Smooth muscle cell (in vitro differentiated cells): ENCODE measurements around the gene SPRR2A. TPM values are rescaled to one million over a fixed set of nuclear protein-coding genes. Genes with fewer than 3 reads are reported as not detected.

Experiments used
- DNase-seq: peaks from one replicate; lab custom pipeline; 2025; ENCODE audit not compliant: unreplicated experiment; lab: John Stamatoyannopoulos, UW
- H2AFZ ChIP-seq: fragments of 200-600 bp; sonication (generic); 2 replicates; pipeline ENCODE4 v1.6.0; 2016; ENCODE audit warnings: antibody characterized with exemption, low read depth, mild to moderate bottlenecking
- H3F3A ChIP-seq: fragments of 200-600 bp; sonication (generic); 2 replicates; pipeline ENCODE4 v1.6.0; 2017; ENCODE audit warnings: antibody characterized with exemption, low read depth
- H3K27ac ChIP-seq: fragments of 200-600 bp; sonication (generic); 2 replicates; pipeline ENCODE4 v1.5.1; 2016; ENCODE audit warnings: low read depth, mild to moderate bottlenecking
- H3K27me3 ChIP-seq: fragments of 200-600 bp; sonication (generic); 2 replicates; pipeline ENCODE4 v1.6.1; 2016; ENCODE audit warnings: low read depth, mild to moderate bottlenecking
- H3K36me3 ChIP-seq: fragments of 200-600 bp; sonication (generic); 2 replicates; pipeline ENCODE4 v1.5.1; 2016; ENCODE audit warnings: low read depth
- H3K4me1 ChIP-seq: fragments of 200-600 bp; sonication (generic); 2 replicates; pipeline ENCODE4 v1.5.1; 2016; ENCODE audit warnings: low read depth
- H3K4me2 ChIP-seq: fragments of 200-600 bp; sonication (generic); 2 replicates; pipeline ENCODE4 v1.6.0; 2016; ENCODE audit warnings: mild to moderate bottlenecking
- H3K4me3 ChIP-seq: fragments of 200-600 bp; sonication (generic); 2 replicates; pipeline ENCODE4 v1.5.1; 2016; ENCODE audit warnings: mild to moderate bottlenecking
- H3K79me2 ChIP-seq: fragments of 200-600 bp; sonication (generic); 2 replicates; pipeline ENCODE4 v1.6.0; 2016; ENCODE audit warnings: low read depth, mild to moderate bottlenecking
- H3K9ac ChIP-seq: fragments of 200-600 bp; sonication (generic); 2 replicates; pipeline ENCODE4 v1.6.0; 2016; ENCODE audit warnings: low read depth
- H3K9me3 ChIP-seq: fragments of 200-600 bp; sonication (generic); replicated peaks from 2 replicates; pipeline ENCODE4 v1.5.1; 2016; ENCODE audit warnings: low read depth
- H4K20me1 ChIP-seq: fragments of 200-600 bp; sonication (generic); 2 replicates; pipeline ENCODE4 v1.6.0; 2016; ENCODE audit warnings: low read depth
- WGBS: methylation state at CpG from one replicate; pipeline ENCODE4 v1.1.7; 2016; ENCODE audit warnings: low lambda C conversion rate; 5-methylcytosine and 5-hydroxymethylcytosine counted together
- polyA plus RNA-seq: library from polyadenylated mRNA; unstranded; fragments of >200 nt; fragmentation: Nextera tagmentation; extraction: Ambion mirVana; gene quantifications from 2 replicates; pipeline ENCODE4 v1.2.1, GENCODE V29; 2016
- total RNA-seq: library from RNA; depleted of rRNA; stranded (reverse); fragments of >200 nt; gene quantifications from 2 replicates; pipeline ENCODE4 v1.2.3, GENCODE V29; 2014
- TF ChIP-seq, protein P1 (sequence below): fragments of 200-600 bp; sonication (generic); IDR thresholded peaks from 2 replicates; pipeline ENCODE4 v1.5.1; 2017; ENCODE audit warnings: borderline replicate concordance, mild to moderate bottlenecking, antibody characterized with exemption; ENCODE audit not compliant: insufficient read depth, poor library complexity, severe bottlenecking

Gene SPRR2A
- total and polyA plus RNA-seq, 2 experiments from 2014 or later, result 1.5 TPM; not detected in 1

DNA sequence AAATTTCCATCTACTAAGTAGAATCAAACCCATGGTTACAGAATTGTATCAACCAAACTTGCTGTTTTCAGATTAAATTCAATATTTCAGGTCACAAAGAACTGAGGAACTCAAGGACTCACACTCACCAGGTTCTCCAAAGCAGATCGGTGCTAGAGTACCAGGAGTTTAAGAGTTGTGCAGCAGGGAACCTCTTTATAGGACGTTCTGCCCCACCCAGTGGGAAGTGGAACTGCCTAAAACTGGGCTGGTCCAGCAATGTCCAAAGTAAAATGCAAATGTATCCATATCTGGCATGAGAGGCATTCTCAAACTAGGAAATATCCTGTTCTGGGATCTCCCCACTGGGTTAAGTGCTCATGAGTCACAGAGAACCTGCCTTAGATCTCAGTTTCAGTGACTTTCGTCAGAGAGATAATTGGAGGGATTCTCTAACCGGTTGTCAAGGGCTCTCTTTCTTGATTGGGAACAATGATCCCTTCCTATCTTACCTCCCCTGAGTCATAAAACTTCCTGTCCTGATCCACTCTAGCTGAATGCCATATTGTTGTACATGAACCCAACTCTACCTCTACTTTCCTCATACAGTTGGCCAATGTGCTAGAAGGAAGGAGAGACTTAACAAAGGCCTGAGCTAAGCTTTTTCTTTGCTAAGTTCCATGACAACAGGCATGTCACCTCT lies 16.2 kb downstream of the SPRR2A start, which contains the start of gene SPRR2D:
TSS of gene SPRR2D (minus strand) at position 171 of the 682 bp plus-strand sequence. CDS start 774 bp downstream, outside the sequence.
- no peak within 1 kb of the TSS for H2AFZ ChIP-seq

GRCh38 chr1:153035211-153035610 lies 22.1 kb downstream of the SPRR2A start:
- H3K27ac ChIP-seq, result no peak overlapping the region
- no peaks in the 10 kb centered on the region for H3K79me2 ChIP-seq
- no peak overlapping the region for H3K9ac ChIP-seq
- peaks cover 8% of the 10 kb centered on the region for H3K9me3 ChIP-seq
- H3K4me2 ChIP-seq, result no peak overlapping the region
- H3K4me3 ChIP-seq, result no peak overlapping the region
- 74% methylated on average over 1 of the region's 1 CpG for WGBS
- no peaks in the 10 kb centered on the region for H3K36me3 ChIP-seq
- DNase-seq, result no peak
- H3F3A ChIP-seq, result no peaks in the 10 kb centered on the region
- TF ChIP-seq, protein P1, sequence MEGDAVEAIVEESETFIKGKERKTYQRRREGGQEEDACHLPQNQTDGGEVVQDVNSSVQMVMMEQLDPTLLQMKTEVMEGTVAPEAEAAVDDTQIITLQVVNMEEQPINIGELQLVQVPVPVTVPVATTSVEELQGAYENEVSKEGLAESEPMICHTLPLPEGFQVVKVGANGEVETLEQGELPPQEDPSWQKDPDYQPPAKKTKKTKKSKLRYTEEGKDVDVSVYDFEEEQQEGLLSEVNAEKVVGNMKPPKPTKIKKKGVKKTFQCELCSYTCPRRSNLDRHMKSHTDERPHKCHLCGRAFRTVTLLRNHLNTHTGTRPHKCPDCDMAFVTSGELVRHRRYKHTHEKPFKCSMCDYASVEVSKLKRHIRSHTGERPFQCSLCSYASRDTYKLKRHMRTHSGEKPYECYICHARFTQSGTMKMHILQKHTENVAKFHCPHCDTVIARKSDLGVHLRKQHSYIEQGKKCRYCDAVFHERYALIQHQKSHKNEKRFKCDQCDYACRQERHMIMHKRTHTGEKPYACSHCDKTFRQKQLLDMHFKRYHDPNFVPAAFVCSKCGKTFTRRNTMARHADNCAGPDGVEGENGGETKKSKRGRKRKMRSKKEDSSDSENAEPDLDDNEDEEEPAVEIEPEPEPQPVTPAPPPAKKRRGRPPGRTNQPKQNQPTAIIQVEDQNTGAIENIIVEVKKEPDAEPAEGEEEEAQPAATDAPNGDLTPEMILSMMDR, result no peak
- no peaks in the 10 kb centered on the region for H3K4me1 ChIP-seq
- H2AFZ ChIP-seq, result no peak overlapping the region
- H4K20me1 ChIP-seq, result no peaks in the 10 kb centered on the region
- H3K27me3 ChIP-seq, result no peaks in the 10 kb centered on the region

More for the DNA sequence above, 16.2 kb downstream of the SPRR2A start, which contains the start of gene SPRR2D:
- Histone ChIP-seq H3K4me3 (no peak within 1 kb of the TSS), H3K36me3 (no peaks in the 10 kb centered on the region), H4K20me1 (no peaks in the 10 kb centered on the region), H3K4me1 (no peaks in the 10 kb centered on the region), H3K27me3 (no peaks in the 10 kb centered on the region), H3K4me2 (no peak within 1 kb of the TSS), H3K27ac (no peak within 1 kb of the TSS), H3K9me3 (peaks cover 11% of the 10 kb centered on the region), H3F3A (no peaks in the 10 kb centered on the region), H3K79me2 (no peaks in the 10 kb centered on the region), H3K9ac (no peak within 1 kb of the TSS)
- 57% methylated on average over 4 of the region's 4 CpGs for WGBS
- TF ChIP-seq, protein P1, result no peak
- no peak for DNase-seq

GRCh38 chr1:153032677-153033308 lies 24.5 kb downstream of the SPRR2A start:
- H3K36me3 ChIP-seq, result no peaks in the 10 kb centered on the region
- no peak overlapping the region for H3K27ac ChIP-seq
- H3K9ac ChIP-seq, result no peak overlapping the region
- H3K79me2 ChIP-seq, result no peaks in the 10 kb centered on the region
- no peak overlapping the region for H2AFZ ChIP-seq
- no peak overlapping the region for H3K4me3 ChIP-seq
- 53% methylated on average over 3 of the region's 3 CpGs for WGBS
- TF ChIP-seq, protein P1, result no peak
- no peaks in the 10 kb centered on the region for H3K27me3 ChIP-seq
- H3K4me2 ChIP-seq, result no peak overlapping the region
- no peaks in the 10 kb centered on the region for H3K4me1 ChIP-seq
- H3K9me3 ChIP-seq, result peaks cover 3% of the 10 kb centered on the region
- no peaks in the 10 kb centered on the region for H3F3A ChIP-seq
- no peaks in the 10 kb centered on the region for H4K20me1 ChIP-seq
- no peak for DNase-seq

- Histone ChIP-seq H2AFZ (no peak overlapping the region), H3K9me3 (no peaks in the 10 kb centered on the region), H3K4me2 (no peak overlapping the region), H3K27me3 (no peaks in the 10 kb centered on the region), H3K9ac (no peak overlapping the region), H3K36me3 (no peaks in the 10 kb centered on the region), H3K4me3 (no peak overlapping the region), H3K27ac (no peak overlapping the region), H3F3A (no peaks in the 10 kb centered on the region), H4K20me1 (no peaks in the 10 kb centered on the region), H3K79me2 (no peaks in the 10 kb centered on the region), H3K4me1 (no peaks in the 10 kb centered on the region)
- TF ChIP-seq, protein P1, result no peak
- no peak for DNase-seq
Observed at GRCh38 chr1:153032073-153032472, 25.2 kb downstream of the SPRR2A start.
